GM12865 (cell line): Measurements from ENCODE around the gene TRPC4AP.

Experiments used
- DNase-seq: peaks from one replicate; pipeline ENCODE4 v3.0.0; 2010; ENCODE audit warnings: low read depth
- H3K4me3 ChIP-seq: 2 replicates; pipeline ENCODE4 v1.5.1; 2011; ENCODE audit warnings: mild to moderate bottlenecking, low read depth, low read length, control low read depth
- TF ChIP-seq, protein P1 (sequence below): IDR thresholded peaks from 2 replicates; pipeline ENCODE4 v1.5.1; 2011; ENCODE audit warnings: low read length, control low read depth, low read depth, inconsistent platforms; ENCODE audit not compliant: insufficient read depth; ENCODE audit errors: missing control alignments

Gene TRPC4AP

DNA sequence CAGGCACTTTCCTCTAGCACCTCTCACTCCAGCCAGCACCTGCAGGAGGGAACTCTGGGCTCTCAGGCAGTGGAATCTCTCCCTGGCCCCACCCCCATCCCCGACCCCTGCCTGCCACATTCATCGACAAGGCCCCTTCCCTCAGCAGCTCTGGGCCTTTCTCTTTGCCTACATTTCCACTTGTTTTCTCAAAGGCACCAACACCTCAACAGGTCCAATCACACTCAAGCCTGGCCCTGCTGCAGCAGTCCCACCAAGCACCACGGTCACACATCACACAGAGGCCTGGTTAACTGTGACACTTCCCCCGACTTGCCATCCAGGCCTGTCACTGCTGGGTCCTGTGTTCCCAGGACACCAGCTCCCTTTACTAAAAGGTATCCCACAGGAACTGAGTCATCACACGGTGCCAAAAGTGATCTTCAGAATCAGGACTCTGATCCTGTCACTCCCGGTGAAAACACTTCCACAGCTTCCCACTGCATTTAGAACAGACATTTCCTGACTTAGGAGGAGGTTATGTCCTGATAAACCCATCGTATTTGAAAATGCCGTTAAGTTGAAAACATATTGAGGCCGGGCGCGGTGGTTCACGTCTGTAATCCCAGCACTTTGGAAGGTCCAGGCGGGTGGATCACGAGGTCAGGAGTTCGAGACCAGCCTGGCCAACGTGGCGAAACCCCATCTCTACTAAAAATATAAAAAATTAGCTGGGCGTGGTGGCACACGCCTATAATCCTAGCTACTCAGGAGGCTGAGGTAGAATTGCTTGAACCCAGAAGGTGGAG, 82.0 kb downstream of the TRPC4AP start:
- H3K4me3 ChIP-seq = no peak overlapping the region
- no peak for DNase-seq
- TF ChIP-seq, protein P1, sequence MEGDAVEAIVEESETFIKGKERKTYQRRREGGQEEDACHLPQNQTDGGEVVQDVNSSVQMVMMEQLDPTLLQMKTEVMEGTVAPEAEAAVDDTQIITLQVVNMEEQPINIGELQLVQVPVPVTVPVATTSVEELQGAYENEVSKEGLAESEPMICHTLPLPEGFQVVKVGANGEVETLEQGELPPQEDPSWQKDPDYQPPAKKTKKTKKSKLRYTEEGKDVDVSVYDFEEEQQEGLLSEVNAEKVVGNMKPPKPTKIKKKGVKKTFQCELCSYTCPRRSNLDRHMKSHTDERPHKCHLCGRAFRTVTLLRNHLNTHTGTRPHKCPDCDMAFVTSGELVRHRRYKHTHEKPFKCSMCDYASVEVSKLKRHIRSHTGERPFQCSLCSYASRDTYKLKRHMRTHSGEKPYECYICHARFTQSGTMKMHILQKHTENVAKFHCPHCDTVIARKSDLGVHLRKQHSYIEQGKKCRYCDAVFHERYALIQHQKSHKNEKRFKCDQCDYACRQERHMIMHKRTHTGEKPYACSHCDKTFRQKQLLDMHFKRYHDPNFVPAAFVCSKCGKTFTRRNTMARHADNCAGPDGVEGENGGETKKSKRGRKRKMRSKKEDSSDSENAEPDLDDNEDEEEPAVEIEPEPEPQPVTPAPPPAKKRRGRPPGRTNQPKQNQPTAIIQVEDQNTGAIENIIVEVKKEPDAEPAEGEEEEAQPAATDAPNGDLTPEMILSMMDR = no peak

DNA sequence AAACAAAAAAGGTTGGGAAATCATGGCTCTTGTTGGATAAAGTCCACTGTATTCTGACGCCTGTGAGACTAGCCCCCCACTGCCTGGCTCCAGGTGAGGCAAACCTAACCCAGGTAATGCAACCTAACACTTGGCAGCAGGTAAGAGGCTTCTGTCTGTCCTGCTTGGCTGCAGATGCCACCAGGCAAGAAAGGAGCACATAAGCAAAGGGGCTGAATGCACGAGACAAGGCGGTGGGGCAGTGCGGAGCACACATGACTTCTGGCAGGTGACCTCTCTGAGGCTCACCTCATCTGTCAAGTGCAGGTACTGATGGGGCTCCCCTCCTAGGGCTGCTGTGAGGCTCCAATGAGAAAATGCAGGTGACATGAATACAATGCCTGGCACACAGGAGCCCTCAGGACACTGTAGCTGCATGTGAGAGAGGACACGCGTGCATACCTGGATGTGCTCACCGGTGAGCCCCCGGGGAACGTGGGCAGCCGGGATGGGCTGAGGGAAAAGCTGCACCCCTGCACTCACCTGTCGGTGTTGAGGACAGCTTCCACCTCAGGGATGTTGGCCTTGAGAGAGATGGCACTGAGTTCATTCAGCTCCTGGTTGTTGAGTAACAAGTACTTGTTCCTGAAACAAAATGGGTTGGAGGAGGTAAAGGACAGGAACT, 82.8 kb downstream of the TRPC4AP start:
- DNase-seq = no peak
- H3K4me3 ChIP-seq = no peak overlapping the region
- TF ChIP-seq, protein P1 = no peak

DNA sequence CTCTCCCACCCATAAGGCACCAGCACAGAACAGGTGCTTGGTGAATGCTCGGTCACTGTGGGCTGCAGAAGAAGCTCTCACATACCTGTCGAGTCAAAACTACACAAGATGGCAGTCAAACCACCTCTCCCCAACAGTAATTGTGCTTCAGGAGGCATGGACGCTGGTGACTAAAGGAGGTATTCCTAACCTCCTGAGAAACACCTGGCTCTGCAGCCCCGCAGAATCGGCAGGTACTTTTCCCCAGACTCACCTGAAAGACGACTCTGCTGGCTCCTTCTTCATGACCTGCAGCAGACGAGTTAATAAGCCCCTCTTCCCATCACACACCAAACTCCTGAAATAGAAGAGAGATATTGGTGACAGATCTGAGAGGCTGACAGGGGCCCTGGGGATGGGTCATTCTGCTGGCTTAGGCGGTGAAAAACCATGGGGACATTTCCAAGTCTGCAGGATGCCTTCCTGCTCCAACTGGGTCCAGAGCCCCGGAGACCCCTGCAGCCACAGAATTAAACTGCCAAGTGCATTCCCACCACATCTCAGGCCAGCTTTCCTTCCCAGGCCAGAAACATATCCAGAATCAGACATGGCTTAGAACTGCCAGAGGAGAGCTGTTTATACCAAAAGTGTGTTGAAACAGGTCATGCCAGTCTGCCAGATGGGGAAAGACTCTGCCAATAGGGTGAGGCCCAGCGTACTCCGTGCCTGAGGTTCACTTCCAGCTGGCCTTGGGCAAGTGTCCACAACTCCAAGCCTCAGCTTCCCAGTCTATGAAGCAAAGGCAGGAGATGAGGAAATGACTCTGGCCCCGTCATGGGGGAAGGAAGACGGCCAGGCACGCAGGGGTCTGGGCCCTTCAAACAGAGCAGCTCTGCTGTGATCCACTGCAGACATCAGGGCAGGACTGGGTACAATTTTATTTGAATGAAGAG, 83.9 kb downstream of the TRPC4AP start:
- H3K4me3 ChIP-seq = no peak overlapping the region
- DNase-seq = no peak
- TF ChIP-seq, protein P1 = no peak

DNA sequence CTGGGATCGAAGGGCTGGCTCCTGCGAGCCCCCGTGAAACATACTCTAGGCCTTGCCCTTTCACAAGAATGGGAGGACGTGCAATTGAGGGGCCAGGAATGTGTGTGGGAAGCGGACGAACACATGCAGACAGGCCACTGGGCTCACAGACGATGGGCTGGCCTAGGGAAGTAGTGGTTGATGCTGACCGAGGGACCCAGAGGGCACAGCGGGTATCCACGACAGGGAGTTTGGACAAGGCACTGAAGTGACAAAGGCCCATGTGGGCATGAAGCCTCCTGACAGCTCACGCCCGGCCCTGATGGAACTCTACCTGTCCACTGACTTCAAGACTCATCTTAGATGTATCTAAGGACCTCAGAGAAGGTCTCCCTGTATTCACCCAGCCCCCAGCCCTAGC, 84.7 kb downstream of the TRPC4AP start:
- no peak overlapping the region for H3K4me3 ChIP-seq
- TF ChIP-seq, protein P1 = no peak
- no peak for DNase-seq

DNA sequence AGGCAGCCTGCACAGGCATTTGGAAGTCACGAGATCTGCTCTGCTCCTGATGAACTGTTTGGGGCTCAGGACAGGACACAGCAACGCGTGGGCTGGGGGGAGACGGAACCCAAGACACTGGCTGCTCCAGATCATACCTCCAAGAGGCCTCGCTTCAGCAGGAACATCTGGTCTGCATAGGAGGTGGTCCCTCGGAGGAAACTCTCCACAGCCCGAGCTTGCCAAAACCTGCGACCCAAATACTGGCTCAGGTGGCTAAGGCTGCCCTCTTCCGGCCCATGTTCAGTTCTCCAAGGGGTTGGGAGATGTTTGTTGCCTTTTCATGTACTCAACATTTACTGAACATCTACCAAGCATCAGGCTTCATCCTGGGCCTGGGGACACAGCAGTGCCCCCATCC, 85.2 kb downstream of the TRPC4AP start:
- no peak overlapping the region for H3K4me3 ChIP-seq
- TF ChIP-seq, protein P1 = no peak
- no peak for DNase-seq

DNA sequence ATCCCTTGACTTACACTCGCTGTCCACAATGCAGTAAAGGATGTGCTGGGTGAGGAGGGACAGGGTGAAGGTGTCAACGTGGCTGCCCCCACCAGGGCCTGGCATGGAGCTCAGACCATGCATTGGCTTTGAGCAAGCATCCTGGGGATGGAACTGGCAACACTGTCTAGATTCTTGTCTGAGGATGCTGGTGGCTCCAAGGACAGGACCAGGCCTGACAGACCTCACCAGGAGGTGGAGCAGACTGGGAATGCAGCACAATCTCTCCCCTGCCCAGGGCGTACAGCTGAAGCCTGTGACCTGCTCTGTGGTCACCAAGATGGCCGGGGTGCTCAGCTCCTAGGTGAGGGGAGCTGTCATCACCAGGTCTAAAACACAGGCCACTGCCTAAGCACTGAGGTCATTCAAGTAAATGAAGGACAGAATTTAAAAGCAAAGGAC, 86.1 kb downstream of the TRPC4AP start:
- no peak overlapping the region for H3K4me3 ChIP-seq
- DNase-seq = no peak
- TF ChIP-seq, protein P1 = no peak
